Prostate gland (tissue), 2 donors: ENCODE measurements around the gene QRFP.

Source experiments
- CTCF ChIP-seq, 4 experiments: fragments of 200-600 bp in 2 of 4; fragments of 450-650 bp in 2 of 4; sonication (generic) in 2 of 4; IDR thresholded peaks; 1 replicate in 3 of 4; 2 replicates in 1 of 4; pipeline ENCODE4 v1.5.1; 2016 to 2019; ENCODE audit warnings: antibody characterized with exemption in 4 of 4, mild to moderate bottlenecking in 2 of 4, moderate library complexity in 2 of 4
- POLR2A ChIP-seq: fragments of 450-650 bp; IDR thresholded peaks from one replicate; pipeline ENCODE4 v1.6.1; 2016; ENCODE audit warnings: antibody characterized with exemption, mild to moderate bottlenecking

GRCh38 chr9:130924448-130924788 lies 27.8 kb upstream of the QRFP start:
- TF ChIP-seq CTCF (IDR thresholded peaks at IDR 0.05) (no peak), POLR2A (no peak)
